Astrocyte of the cerebellum (primary cell): Measurements from ENCODE around the gene ASPDH.

Experiments
- DNase-seq: peaks from one replicate; pipeline ENCODE4 v3.0.0-alpha.2; 2011; ENCODE audit warnings: low read depth
- H3K4me3 ChIP-seq: 2 replicates; pipeline ENCODE4 v1.5.1; 2011; ENCODE audit warnings: mild to moderate bottlenecking, low read depth, low read length, moderate library complexity
- in situ Hi-C: cut with HindIII; loops from 2 replicates; pipeline ENCODE4 v1.10.0; 2017; ENCODE audit warnings: low sequenced_read_pairs
- TF ChIP-seq, protein P1 (sequence below): IDR thresholded peaks from 2 replicates; pipeline ENCODE4 v1.5.1; 2012; ENCODE audit warnings: low read length, low read depth, moderate library complexity, mild to moderate bottlenecking; ENCODE audit errors: missing control alignments

The ASPDH gene

DNA sequence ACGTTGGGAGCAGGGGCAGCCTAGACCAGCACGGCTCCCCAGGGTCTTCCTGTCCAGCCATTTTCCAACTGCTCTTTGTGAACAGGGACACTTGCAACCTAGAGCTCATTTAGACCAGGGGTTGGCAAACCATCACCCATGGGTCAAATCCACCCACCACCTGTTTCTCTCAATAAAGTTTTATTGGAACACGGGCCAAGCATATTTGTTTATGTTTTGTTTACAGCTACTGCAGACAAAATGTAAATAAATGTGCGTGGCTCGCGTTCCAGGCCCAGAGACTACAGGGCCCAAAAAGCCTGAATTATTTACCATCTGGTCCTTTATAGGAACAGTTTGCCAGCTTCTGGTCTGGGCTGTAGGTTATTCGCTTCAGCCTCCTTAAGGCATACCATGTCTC is 50.7 kb downstream of the ASPDH start:
- H3K4me3 ChIP-seq = no peak overlapping the region
- DNase-seq = no peak
- in situ Hi-C loops = no loop called here
- TF ChIP-seq, protein P1, sequence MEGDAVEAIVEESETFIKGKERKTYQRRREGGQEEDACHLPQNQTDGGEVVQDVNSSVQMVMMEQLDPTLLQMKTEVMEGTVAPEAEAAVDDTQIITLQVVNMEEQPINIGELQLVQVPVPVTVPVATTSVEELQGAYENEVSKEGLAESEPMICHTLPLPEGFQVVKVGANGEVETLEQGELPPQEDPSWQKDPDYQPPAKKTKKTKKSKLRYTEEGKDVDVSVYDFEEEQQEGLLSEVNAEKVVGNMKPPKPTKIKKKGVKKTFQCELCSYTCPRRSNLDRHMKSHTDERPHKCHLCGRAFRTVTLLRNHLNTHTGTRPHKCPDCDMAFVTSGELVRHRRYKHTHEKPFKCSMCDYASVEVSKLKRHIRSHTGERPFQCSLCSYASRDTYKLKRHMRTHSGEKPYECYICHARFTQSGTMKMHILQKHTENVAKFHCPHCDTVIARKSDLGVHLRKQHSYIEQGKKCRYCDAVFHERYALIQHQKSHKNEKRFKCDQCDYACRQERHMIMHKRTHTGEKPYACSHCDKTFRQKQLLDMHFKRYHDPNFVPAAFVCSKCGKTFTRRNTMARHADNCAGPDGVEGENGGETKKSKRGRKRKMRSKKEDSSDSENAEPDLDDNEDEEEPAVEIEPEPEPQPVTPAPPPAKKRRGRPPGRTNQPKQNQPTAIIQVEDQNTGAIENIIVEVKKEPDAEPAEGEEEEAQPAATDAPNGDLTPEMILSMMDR = no peak
